H9 (cell line): ENCODE measurements around the gene ITIH5. TPM values are rescaled to one million over a fixed set of nuclear protein-coding genes. Genes with fewer than 3 reads are reported as not detected.

Experiments
- DNase-seq: peaks from one replicate; pipeline ENCODE4 v3.0.0-alpha.2; 2017
- H2AFZ ChIP-seq: one replicate; pipeline ENCODE4 v1.6.1; 2013; ENCODE audit warnings: mild to moderate bottlenecking, low read length, control low read depth, moderate library complexity
- H2AK5ac ChIP-seq: 2 replicates; pipeline ENCODE4 v1.6.1; 2013; ENCODE audit warnings: low read length, control low read depth, mixed read lengths; ENCODE audit not compliant: insufficient read length
- H2BK120ac ChIP-seq: one replicate; pipeline ENCODE4 v1.6.1; 2013; ENCODE audit warnings: low read depth, mild to moderate bottlenecking, low read length, control low read depth, inconsistent platforms; ENCODE audit not compliant: poor library complexity, severe bottlenecking
- H2BK12ac ChIP-seq: 2 replicates; pipeline ENCODE4 v1.6.1; 2013; ENCODE audit warnings: low read length, control low read depth, mixed read lengths, low read depth; ENCODE audit not compliant: insufficient read length
- H2BK15ac ChIP-seq: 2 replicates; pipeline ENCODE4 v1.6.1; 2013; ENCODE audit warnings: low read depth, low read length, control low read depth
- H2BK20ac ChIP-seq: one replicate; pipeline ENCODE4 v1.6.1; 2013; ENCODE audit warnings: low read depth, mild to moderate bottlenecking, low read length, control low read depth, inconsistent platforms; ENCODE audit not compliant: poor library complexity, severe bottlenecking
- H2BK5ac ChIP-seq: 2 replicates; pipeline ENCODE4 v1.6.1; 2013; ENCODE audit warnings: low read length, control low read depth, mixed read lengths; ENCODE audit not compliant: insufficient read length
- H3K14ac ChIP-seq: 2 replicates; pipeline ENCODE4 v1.6.1; 2013; ENCODE audit warnings: low read length, control low read depth; ENCODE audit not compliant: insufficient read depth
- H3K18ac ChIP-seq: 2 replicates; pipeline ENCODE4 v1.6.1; 2013; ENCODE audit warnings: low read depth, mild to moderate bottlenecking, mixed read lengths, low read length, control low read depth; ENCODE audit not compliant: insufficient read length
- H3K23ac ChIP-seq: 2 replicates; pipeline ENCODE4 v1.6.1; 2013; ENCODE audit warnings: low read length, control low read depth, mixed read lengths, low read depth; ENCODE audit not compliant: insufficient read length
- H3K23me2 ChIP-seq: 2 replicates; pipeline ENCODE4 v1.6.1; 2013; ENCODE audit warnings: low read depth, mild to moderate bottlenecking, mixed read lengths, low read length, control low read depth; ENCODE audit not compliant: insufficient read length, poor library complexity, severe bottlenecking
- H3K27ac ChIP-seq: 2 replicates; pipeline ENCODE4 v1.5.1; 2013; ENCODE audit warnings: low read length, control low read depth, mixed read lengths, low read depth; ENCODE audit not compliant: insufficient read length
- H3K27me3 ChIP-seq: 2 replicates; pipeline ENCODE4 v1.6.1; 2013; ENCODE audit warnings: low read length, control low read depth, inconsistent platforms; ENCODE audit not compliant: insufficient read depth
- H3K4ac ChIP-seq: 2 replicates; pipeline ENCODE4 v1.6.1; 2013; ENCODE audit warnings: low read depth, mild to moderate bottlenecking, control low read depth, inconsistent platforms, low read length, moderate library complexity
- H3K4me1 ChIP-seq: 2 replicates; pipeline ENCODE4 v1.6.1; 2013; ENCODE audit warnings: low read length, control low read depth, inconsistent platforms; ENCODE audit not compliant: insufficient read depth
- H3K4me2 ChIP-seq: 2 replicates; pipeline ENCODE4 v1.6.1; 2013; ENCODE audit warnings: low read length, control low read depth, mixed read lengths; ENCODE audit not compliant: insufficient read length, insufficient read depth
- H3K56ac ChIP-seq: 2 replicates; pipeline ENCODE4 v1.6.1; 2013; ENCODE audit warnings: low read depth, mild to moderate bottlenecking, mixed read lengths, low read length, control low read depth; ENCODE audit not compliant: insufficient read length
- H3K79me1 ChIP-seq: 2 replicates; pipeline ENCODE4 v1.6.1; 2013; ENCODE audit warnings: low read depth, mild to moderate bottlenecking, moderate library complexity, low read length, control low read depth, inconsistent platforms; ENCODE audit not compliant: insufficient read depth, poor library complexity, severe bottlenecking
- H3K79me2 ChIP-seq: 2 replicates; pipeline ENCODE4 v1.6.1; 2013; ENCODE audit warnings: low read length, control low read depth, inconsistent platforms; ENCODE audit not compliant: insufficient read depth
- H3K9ac ChIP-seq: 2 replicates; pipeline ENCODE4 v1.6.1; 2013; ENCODE audit warnings: low read length, control low read depth, mixed read lengths; ENCODE audit not compliant: insufficient read length; ENCODE audit errors: extremely low read depth
- H3K9me3 ChIP-seq: one replicate; pipeline ENCODE4 v1.6.1; 2013; ENCODE audit warnings: low read depth, low read length, inconsistent platforms; ENCODE audit not compliant: control insufficient read depth
- H3T11ph ChIP-seq: one replicate; pipeline ENCODE4 v1.6.1; 2013; ENCODE audit warnings: mild to moderate bottlenecking, low read length, control low read depth, inconsistent platforms
- H4K20me1 ChIP-seq: one replicate; pipeline ENCODE4 v1.6.1; 2013; ENCODE audit not compliant: control insufficient read depth, insufficient read length, insufficient read depth
- H4K5ac ChIP-seq: 2 replicates; pipeline ENCODE4 v1.6.1; 2013; ENCODE audit warnings: low read depth, mild to moderate bottlenecking, mixed read lengths, low read length, control low read depth; ENCODE audit not compliant: insufficient read length
- H4K8ac ChIP-seq: replicated peaks from 2 replicates; pipeline ENCODE4 v1.6.1; 2013; ENCODE audit warnings: low read length, control low read depth, mixed read lengths, low read depth; ENCODE audit not compliant: insufficient read length
- H4K91ac ChIP-seq: 2 replicates; pipeline ENCODE4 v1.6.1; 2013; ENCODE audit warnings: low read depth, mild to moderate bottlenecking, moderate library complexity, mixed read lengths, low read length, control low read depth; ENCODE audit not compliant: insufficient read length
- H3K27ac Mint-ChIP-seq, 3 experiments: 2 replicates in 2 of 3; 3 replicates in 1 of 3; pipeline ENCODE4 v1.8.0; 2020 to 2021; ENCODE audit warnings: mixed read lengths in 3 of 3, mild to moderate bottlenecking in 1 of 3, moderate library complexity in 1 of 3
- H3K27me3 Mint-ChIP-seq: 2 replicates; pipeline ENCODE4 v1.8.0; 2021; ENCODE audit warnings: low read depth, mild to moderate bottlenecking, moderate library complexity, mixed read lengths
- H3K36me3 Mint-ChIP-seq, 3 experiments: 2 replicates in 2 of 3; 3 replicates in 1 of 3; pipeline ENCODE4 v1.8.0; 2020 to 2021; ENCODE audit warnings: low read depth in 3 of 3, mixed read lengths in 3 of 3; ENCODE audit not compliant: insufficient read depth in 1 of 3
- H3K4me1 Mint-ChIP-seq, 2 experiments: 2 replicates each; pipeline ENCODE4 v1.8.0; 2020; ENCODE audit warnings: mixed read lengths in 2 of 2
- H3K4me3 Mint-ChIP-seq, 2 experiments: 2 replicates in 1 of 2; 3 replicates in 1 of 2; pipeline ENCODE4 v1.8.0; 2020 to 2021; ENCODE audit warnings: mild to moderate bottlenecking in 2 of 2, mixed read lengths in 2 of 2, moderate library complexity in 1 of 2
- H3K9me3 Mint-ChIP-seq, 2 experiments: 2 replicates in 1 of 2; 3 replicates in 1 of 2; pipeline ENCODE4 v1.8.0; 2020; ENCODE audit warnings: mild to moderate bottlenecking in 2 of 2, mixed read lengths in 2 of 2, moderate library complexity in 1 of 2
- WGBS: extraction: QIAGEN DNeasy Blood & Tissue Kit; methylation state at CpG from one replicate; pipeline ENCODE4 v1.1.7; 2013; ENCODE audit warnings: missing lambda C conversion rate, low lambda C conversion rate, mixed read lengths; ENCODE audit not compliant: insufficient read length; ENCODE audit errors: extremely low coverage; 5-methylcytosine and 5-hydroxymethylcytosine counted together
- total RNA-seq: library from RNA; stranded (reverse); gene quantifications from 2 replicates; pipeline ENCODE4 v1.2.1, GENCODE V29; 2021
- TF ChIP-seq, protein P1 (sequence below): fragments of 200-600 bp; sonication (generic); conservative IDR thresholded peaks from 3 replicates; pipeline ENCODE4 v1.8.0; 2021; ENCODE audit warnings: antibody characterized with exemption, mild to moderate bottlenecking

Gene ITIH5
- total RNA-seq, 1 experiment from 2014 or later, result 1.3 TPM

- H3K27me3 ChIP-seq, result no peaks in the 10 kb centered on the region
- H3K27ac Mint-ChIP-seq, result no peak overlapping the region
- no peak overlapping the region for H3K14ac ChIP-seq
- no peak overlapping the region for H2AK5ac ChIP-seq
- no peak overlapping the region for H3T11ph ChIP-seq
- H3K4me1 ChIP-seq, result peaks cover 5% of the 10 kb centered on the region
- no peaks in the 10 kb centered on the region for H4K20me1 ChIP-seq
- no peak overlapping the region for H2BK12ac ChIP-seq
- H3K79me2 ChIP-seq, result no peaks in the 10 kb centered on the region
- H2BK5ac ChIP-seq, result no peak overlapping the region
- no peak overlapping the region for H3K18ac ChIP-seq
- H4K5ac ChIP-seq, result no peak overlapping the region
- no peaks in the 10 kb centered on the region for H3K9me3 ChIP-seq
- no peak overlapping the region for H3K23ac ChIP-seq
- no peaks in the 10 kb centered on the region for H3K36me3 Mint-ChIP-seq
- no peaks in the 10 kb centered on the region for H3K9me3 Mint-ChIP-seq
- H4K8ac ChIP-seq, result no peak overlapping the region
- no peak overlapping the region for H3K4me2 ChIP-seq
- H3K27me3 Mint-ChIP-seq, result no peaks in the 10 kb centered on the region; the same call in 1 of the 2 replicates
- H2AFZ ChIP-seq, result no peak overlapping the region
- no peak overlapping the region for H3K4me3 Mint-ChIP-seq
- no CpG with 5 or more reads among the region's 5 CpGs for WGBS
- no peak overlapping the region for H4K91ac ChIP-seq
- no peak overlapping the region for H3K56ac ChIP-seq
- no peak overlapping the region for H2BK20ac ChIP-seq
- no peaks in the 10 kb centered on the region for H3K23me2 ChIP-seq
- H3K4me1 Mint-ChIP-seq, result peaks cover 4 to 5% of the 10 kb centered on the region in 2 experiments
- no peak overlapping the region for H3K27ac ChIP-seq
- H3K79me1 ChIP-seq, result no peaks in the 10 kb centered on the region
- no peak for DNase-seq
- no peak overlapping the region for H3K4ac ChIP-seq
- no peak overlapping the region for H3K9ac ChIP-seq
- TF ChIP-seq, protein P1, sequence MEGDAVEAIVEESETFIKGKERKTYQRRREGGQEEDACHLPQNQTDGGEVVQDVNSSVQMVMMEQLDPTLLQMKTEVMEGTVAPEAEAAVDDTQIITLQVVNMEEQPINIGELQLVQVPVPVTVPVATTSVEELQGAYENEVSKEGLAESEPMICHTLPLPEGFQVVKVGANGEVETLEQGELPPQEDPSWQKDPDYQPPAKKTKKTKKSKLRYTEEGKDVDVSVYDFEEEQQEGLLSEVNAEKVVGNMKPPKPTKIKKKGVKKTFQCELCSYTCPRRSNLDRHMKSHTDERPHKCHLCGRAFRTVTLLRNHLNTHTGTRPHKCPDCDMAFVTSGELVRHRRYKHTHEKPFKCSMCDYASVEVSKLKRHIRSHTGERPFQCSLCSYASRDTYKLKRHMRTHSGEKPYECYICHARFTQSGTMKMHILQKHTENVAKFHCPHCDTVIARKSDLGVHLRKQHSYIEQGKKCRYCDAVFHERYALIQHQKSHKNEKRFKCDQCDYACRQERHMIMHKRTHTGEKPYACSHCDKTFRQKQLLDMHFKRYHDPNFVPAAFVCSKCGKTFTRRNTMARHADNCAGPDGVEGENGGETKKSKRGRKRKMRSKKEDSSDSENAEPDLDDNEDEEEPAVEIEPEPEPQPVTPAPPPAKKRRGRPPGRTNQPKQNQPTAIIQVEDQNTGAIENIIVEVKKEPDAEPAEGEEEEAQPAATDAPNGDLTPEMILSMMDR, result no peak
- H2BK120ac ChIP-seq, result no peak overlapping the region
- H2BK15ac ChIP-seq, result no peak overlapping the region
These were observed 86.2 kb downstream of the ITIH5 start for GRCh38 chr10:7580520-7580919.
